HCT116 (cell line): ENCODE results near the gene FBXL4. TPM values are rescaled to one million over a fixed set of nuclear protein-coding genes. Genes with fewer than 3 reads are reported as not detected.

Experiments
- ATAC-seq: fragments of 200-7000 bp; cut with Tn5 transposase; 2 replicates; pipeline ENCODE4 v1.9.1; 2020; ENCODE audit warnings: mild to moderate bottlenecking, moderate library complexity
- BruUV-seq: library from RNA; stranded (reverse); fragments of 400-500 nt; replicated peaks from 2 replicates; lab custom pipeline; 2021; lab: Mats Ljungman, UMichigan
- CTCF ChIA-PET: fragments of 300-600 bp; sonication (Branson Sonifier 250); formaldehyde crosslinking; loops from one replicate; lab custom pipeline; 2021; ENCODE audit warnings: antibody characterized with exemption; lab: Charles Lee
- POLR2A ChIA-PET: fragments of 300-600, 350-600 bp; sonication (Branson Sonifier 250); formaldehyde crosslinking; loops from one replicate; lab custom pipeline; 2021; ENCODE audit warnings: antibody characterized with exemption; lab: Charles Lee
- RAD21 ChIA-PET, 2 experiments: fragments of 300-600 bp; sonication (Branson Sonifier 250); formaldehyde crosslinking; loops; one replicate each; lab custom pipeline; 2023; ENCODE audit warnings: low total read pairs in 2 of 2; ENCODE audit not compliant: uncharacterized antibody in 2 of 2, unreplicated experiment in 2 of 2, low non-redundant PET in 1 of 2; lab: Charles Lee
- DNase-seq: peaks from one replicate; pipeline ENCODE4 v3.0.0-alpha.2; 2010; ENCODE audit warnings: low read depth, low spot score
- H2AFZ ChIP-seq: fragments of 200-600 bp; shearing (Covaris generic), sonication (generic); 2 replicates; pipeline ENCODE4 v1.6.1; 2017; ENCODE audit warnings: low read depth, mixed run types, mixed read lengths, antibody characterized with exemption, low read length; ENCODE audit not compliant: poor library complexity, severe bottlenecking
- H3K27ac ChIP-seq: 2 replicates; pipeline ENCODE4 v1.5.1; 2012; ENCODE audit warnings: low read depth, low read length
- H3K27me3 ChIP-seq: fragments of 200-600 bp; sonication (generic); 2 replicates; pipeline ENCODE4 v1.6.1; 2016; ENCODE audit warnings: mixed run types, low read length, mixed read lengths; ENCODE audit not compliant: insufficient read depth
- H3K36me3 ChIP-seq, 2 experiments: fragments of 200-500 bp in 1 of 2; fragments of 200-600 bp in 1 of 2; sonication (Bioruptor generic) in 1 of 2; sonication (generic) in 1 of 2; 2 replicates each; pipeline versions ENCODE4 v1.5.1 to v1.6.1; 2014 to 2016; ENCODE audit warnings: low read length in 2 of 2, inconsistent platforms in 1 of 2, mixed read lengths in 1 of 2, mixed run types in 1 of 2; ENCODE audit not compliant: insufficient read depth in 2 of 2, control insufficient read depth in 1 of 2
- H3K4me1 ChIP-seq, 2 experiments: fragments of 200-600 bp in 1 of 2; sonication (generic) in 1 of 2; 2 replicates each; pipeline versions ENCODE4 v1.5.1 to v1.6.1; 2012 to 2017; ENCODE audit warnings: low read length in 2 of 2, inconsistent platforms in 1 of 2, mild to moderate bottlenecking in 1 of 2, mixed read lengths in 1 of 2, mixed run types in 1 of 2, moderate library complexity in 1 of 2; ENCODE audit not compliant: insufficient read depth in 2 of 2, control insufficient read depth in 1 of 2
- H3K4me2 ChIP-seq: fragments of 200-600 bp; sonication (generic); 2 replicates; pipeline ENCODE4 v1.6.1; 2017; ENCODE audit warnings: mixed run types, low read length, mixed read lengths
- H3K4me3 ChIP-seq, 2 experiments: fragments of 200-600 bp in 1 of 2; sonication (generic) in 1 of 2; replicated peaks in 1 of 2; 2 replicates each; pipeline ENCODE4 v1.5.1; 2011 to 2016; ENCODE audit warnings: low read length in 2 of 2, control low read depth in 1 of 2, low read depth in 1 of 2, mild to moderate bottlenecking in 1 of 2, mixed read lengths in 1 of 2, mixed run types in 1 of 2
- H3K79me2 ChIP-seq: fragments of 200-600 bp; sonication (generic); 2 replicates; pipeline ENCODE4 v1.6.1; 2017; ENCODE audit warnings: mild to moderate bottlenecking, mixed run types, low read length, moderate library complexity, mixed read lengths; ENCODE audit not compliant: insufficient read depth
- H3K9ac ChIP-seq: fragments of 200-600 bp; sonication (generic); 2 replicates; pipeline ENCODE4 v1.6.1; 2016; ENCODE audit warnings: low read length, mixed read lengths
- H3K9me2 ChIP-seq: fragments of 200-600 bp; sonication (generic), shearing (Covaris generic); 2 replicates; pipeline ENCODE4 v1.6.1; 2017; ENCODE audit warnings: mixed run types, mild to moderate bottlenecking, moderate library complexity; ENCODE audit not compliant: insufficient read depth
- H3K9me3 ChIP-seq, 2 experiments: fragments of 200-500 bp in 1 of 2; fragments of 200-600 bp in 1 of 2; sonication (Bioruptor generic) in 1 of 2; sonication (generic) in 1 of 2; 2 replicates each; pipeline ENCODE4 v1.6.1; 2014 to 2017; ENCODE audit warnings: low read length in 2 of 2, mixed read lengths in 2 of 2, inconsistent platforms in 1 of 2, low read depth in 1 of 2, mild to moderate bottlenecking in 1 of 2, mixed run types in 1 of 2, moderate library complexity in 1 of 2; ENCODE audit not compliant: control insufficient read depth in 1 of 2, insufficient read depth in 1 of 2
- H4K20me1 ChIP-seq: fragments of 200-600 bp; sonication (generic), shearing (Covaris generic); 2 replicates; pipeline ENCODE4 v1.6.1; 2017; ENCODE audit warnings: mixed run types, mild to moderate bottlenecking, moderate library complexity; ENCODE audit not compliant: insufficient read depth
- EGR1 ChIP-seq: IDR thresholded peaks from 2 replicates; pipeline ENCODE4 v1.6.1; 2012; ENCODE audit warnings: low read depth
- ELF1 ChIP-seq: IDR thresholded peaks from 2 replicates; pipeline ENCODE4 v1.6.1; 2012; ENCODE audit warnings: low read depth, borderline replicate concordance
- EZH2 ChIP-seq: fragments of 200-600 bp; sonication (generic); IDR thresholded peaks from 2 replicates; pipeline ENCODE4 v1.6.1; 2017; ENCODE audit warnings: antibody characterized with exemption, mixed run types
- POLR2A ChIP-seq: IDR thresholded peaks from 2 replicates; pipeline ENCODE4 v1.7.0; 2011; ENCODE audit warnings: borderline replicate concordance; ENCODE audit not compliant: insufficient read depth, insufficient read length; ENCODE audit errors: extremely low read depth
- SP1 ChIP-seq: IDR thresholded peaks from 2 replicates; pipeline ENCODE4 v1.6.1; 2012; ENCODE audit warnings: low read depth
- ZFX ChIP-seq: fragments of 450-650 bp; IDR thresholded peaks from 2 replicates; pipeline ENCODE4 v1.6.1; 2017
- intact Hi-C: fragments of 100-400 bp; cut with micrococcal nuclease; formaldehyde crosslinking; loops from 2 replicates; pipeline ENCODE4 v1.10.0; 2022
- total RNA-seq: library from RNA; stranded (reverse); gene quantifications from one replicate; pipeline ENCODE4 v1.2.1, GENCODE V29; 2021; ENCODE audit not compliant: unreplicated experiment
- TF ChIP-seq, protein P1 (sequence below): IDR thresholded peaks from 2 replicates; pipeline ENCODE4 v1.6.1; 2011; ENCODE audit warnings: mild to moderate bottlenecking, low read length, moderate library complexity; ENCODE audit not compliant: insufficient replicate concordance; ENCODE audit errors: extremely low read depth
- TF ChIP-seq, protein P2 (sequence below): IDR thresholded peaks from 2 replicates; pipeline ENCODE4 v1.6.1; 2012; ENCODE audit warnings: low read depth
- TF ChIP-seq, protein P3 (sequence below), 3 experiments: fragments of 200-600 bp in 1 of 3; sonication (generic) in 1 of 3; IDR thresholded peaks in 2 of 3; conservative IDR thresholded peaks in 1 of 3; 2 replicates each; pipeline ENCODE4 v1.5.1; 2012 to 2017; ENCODE audit warnings: low read depth in 2 of 3, low read length in 2 of 3, antibody characterized with exemption in 1 of 3, borderline replicate concordance in 1 of 3, control low read depth in 1 of 3, mild to moderate bottlenecking in 1 of 3, mixed read lengths in 1 of 3, mixed run types in 1 of 3, moderate library complexity in 1 of 3; ENCODE audit not compliant: insufficient read depth in 1 of 3

The FBXL4 gene
- total RNA-seq, 1 experiment from 2014 or later: 15.7 TPM

DNA sequence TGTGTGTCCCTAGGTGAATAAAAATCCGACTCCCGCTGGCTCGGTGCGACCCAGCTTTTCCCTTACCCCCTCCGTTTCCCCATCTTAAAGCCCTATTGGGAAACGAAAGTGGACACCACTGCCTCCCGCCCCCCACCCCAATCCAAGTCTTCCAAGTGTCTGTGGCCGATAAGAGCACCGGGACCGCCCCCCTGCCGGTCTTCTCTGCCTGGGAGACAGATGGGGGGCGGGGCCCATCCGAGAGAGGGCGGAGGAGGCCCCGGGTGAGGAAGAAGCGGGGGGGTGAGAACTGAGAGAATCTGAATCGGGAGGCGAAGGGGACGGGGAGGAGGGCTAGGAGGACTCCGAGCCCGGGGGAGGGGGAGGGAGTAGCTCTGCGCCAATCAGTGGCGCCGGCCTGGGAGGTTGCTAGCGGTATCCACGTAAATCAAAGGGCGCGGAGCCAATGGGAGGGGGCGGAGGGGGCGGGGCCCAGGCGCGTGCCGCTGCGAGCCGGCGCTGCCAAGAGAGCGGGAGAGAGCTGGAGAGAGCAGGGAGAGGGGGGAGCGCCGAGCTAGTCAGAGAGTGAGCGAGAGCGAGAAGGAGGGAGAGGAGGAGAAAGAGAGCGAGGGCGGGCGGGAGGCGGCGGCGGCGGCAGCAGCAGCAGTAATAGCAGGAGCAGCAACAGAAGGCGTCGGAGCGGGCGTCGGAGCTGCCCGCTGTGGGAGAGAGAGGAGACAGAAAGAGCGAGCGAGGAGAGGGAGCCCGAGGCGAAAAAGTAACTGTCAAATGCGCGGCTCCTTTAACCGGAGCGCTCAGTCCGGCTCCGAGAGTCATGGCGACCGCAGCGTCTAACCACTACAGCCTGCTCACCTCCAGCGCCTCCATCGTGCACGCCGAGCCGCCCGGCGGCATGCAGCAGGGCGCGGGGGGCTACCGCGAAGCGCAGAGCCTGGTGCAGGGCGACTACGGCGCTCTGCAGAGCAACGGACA is 113.4 kb downstream of the FBXL4 start, which contains the start of gene POU3F2 (continued):
- TF ChIP-seq, protein P1, sequence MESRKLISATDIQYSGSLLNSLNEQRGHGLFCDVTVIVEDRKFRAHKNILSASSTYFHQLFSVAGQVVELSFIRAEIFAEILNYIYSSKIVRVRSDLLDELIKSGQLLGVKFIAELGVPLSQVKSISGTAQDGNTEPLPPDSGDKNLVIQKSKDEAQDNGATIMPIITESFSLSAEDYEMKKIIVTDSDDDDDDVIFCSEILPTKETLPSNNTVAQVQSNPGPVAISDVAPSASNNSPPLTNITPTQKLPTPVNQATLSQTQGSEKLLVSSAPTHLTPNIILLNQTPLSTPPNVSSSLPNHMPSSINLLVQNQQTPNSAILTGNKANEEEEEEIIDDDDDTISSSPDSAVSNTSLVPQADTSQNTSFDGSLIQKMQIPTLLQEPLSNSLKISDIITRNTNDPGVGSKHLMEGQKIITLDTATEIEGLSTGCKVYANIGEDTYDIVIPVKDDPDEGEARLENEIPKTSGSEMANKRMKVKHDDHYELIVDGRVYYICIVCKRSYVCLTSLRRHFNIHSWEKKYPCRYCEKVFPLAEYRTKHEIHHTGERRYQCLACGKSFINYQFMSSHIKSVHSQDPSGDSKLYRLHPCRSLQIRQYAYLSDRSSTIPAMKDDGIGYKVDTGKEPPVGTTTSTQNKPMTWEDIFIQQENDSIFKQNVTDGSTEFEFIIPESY: no peak
- TF ChIP-seq ELF1: no peak
- TF ChIP-seq POLR2A: no peak
- no peak for TF ChIP-seq EGR1
- TF ChIP-seq EZH2: no peak

DNA sequence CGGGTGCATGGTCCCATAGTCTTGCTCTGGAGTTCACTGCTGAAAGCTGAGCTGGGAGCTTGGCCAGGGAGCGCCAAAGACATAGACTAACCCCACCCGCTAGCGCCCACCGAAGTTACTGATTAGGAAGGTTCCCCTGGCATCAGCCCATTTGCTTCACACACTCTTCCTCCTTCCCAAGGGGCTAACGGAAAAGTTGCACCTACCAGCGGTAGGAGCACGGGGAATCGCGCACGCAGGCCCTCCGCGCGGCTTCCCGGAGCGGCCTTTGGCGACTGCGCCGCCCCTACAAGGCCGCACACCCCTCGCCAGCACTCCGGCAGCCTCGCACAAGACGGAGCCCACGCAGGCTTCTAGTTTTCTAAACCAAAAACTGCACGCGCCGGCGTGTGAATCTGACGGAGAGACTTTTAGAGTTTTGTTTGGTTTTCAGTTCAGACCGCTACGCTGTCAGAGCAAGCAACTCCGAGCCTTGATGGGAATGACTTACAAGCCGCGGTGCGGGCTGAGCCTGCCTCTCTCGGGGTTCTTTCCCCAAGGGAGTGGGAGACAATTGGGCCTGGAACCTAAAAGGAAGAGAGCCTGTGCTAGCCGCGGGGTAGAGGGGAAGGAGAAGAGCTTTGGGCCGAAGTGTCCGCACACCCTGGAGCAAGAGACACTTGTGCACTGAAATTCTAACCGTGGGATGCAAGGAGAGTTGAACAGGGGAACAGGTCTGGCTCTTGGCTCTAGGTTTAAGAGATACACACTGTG is 114.3 kb downstream of the FBXL4 start:
- Histone ChIP-seq H4K20me1 (no peaks in the 10 kb centered on the region), H3K4me3 (no peak overlapping the region), H3K9me3 (no peaks in the 10 kb centered on the region), H3K4me1 (no peaks in the 10 kb centered on the region), H3K27ac (no peak overlapping the region), H2AFZ (no peak overlapping the region), H3K4me2 (no peak overlapping the region), H3K36me3 (no peaks in the 10 kb centered on the region), H3K9ac (no peak overlapping the region), H3K9me2 (no peaks in the 10 kb centered on the region), H3K27me3 (peaks cover 14% of the 10 kb centered on the region; the same call in 1 of the 2 replicates), H3K79me2 (no peaks in the 10 kb centered on the region)
- ChIA-PET POLR2A (no interaction called here), CTCF (no interaction called here), RAD21 (no interaction called here)
- BruUV-seq: no TSS peak
- DNase-seq: no peak
- intact Hi-C loops: no loop called here
- ATAC-seq: no peak
- TF ChIP-seq SP1: no peak
- no peak for TF ChIP-seq ZFX
- TF ChIP-seq, protein P2, sequence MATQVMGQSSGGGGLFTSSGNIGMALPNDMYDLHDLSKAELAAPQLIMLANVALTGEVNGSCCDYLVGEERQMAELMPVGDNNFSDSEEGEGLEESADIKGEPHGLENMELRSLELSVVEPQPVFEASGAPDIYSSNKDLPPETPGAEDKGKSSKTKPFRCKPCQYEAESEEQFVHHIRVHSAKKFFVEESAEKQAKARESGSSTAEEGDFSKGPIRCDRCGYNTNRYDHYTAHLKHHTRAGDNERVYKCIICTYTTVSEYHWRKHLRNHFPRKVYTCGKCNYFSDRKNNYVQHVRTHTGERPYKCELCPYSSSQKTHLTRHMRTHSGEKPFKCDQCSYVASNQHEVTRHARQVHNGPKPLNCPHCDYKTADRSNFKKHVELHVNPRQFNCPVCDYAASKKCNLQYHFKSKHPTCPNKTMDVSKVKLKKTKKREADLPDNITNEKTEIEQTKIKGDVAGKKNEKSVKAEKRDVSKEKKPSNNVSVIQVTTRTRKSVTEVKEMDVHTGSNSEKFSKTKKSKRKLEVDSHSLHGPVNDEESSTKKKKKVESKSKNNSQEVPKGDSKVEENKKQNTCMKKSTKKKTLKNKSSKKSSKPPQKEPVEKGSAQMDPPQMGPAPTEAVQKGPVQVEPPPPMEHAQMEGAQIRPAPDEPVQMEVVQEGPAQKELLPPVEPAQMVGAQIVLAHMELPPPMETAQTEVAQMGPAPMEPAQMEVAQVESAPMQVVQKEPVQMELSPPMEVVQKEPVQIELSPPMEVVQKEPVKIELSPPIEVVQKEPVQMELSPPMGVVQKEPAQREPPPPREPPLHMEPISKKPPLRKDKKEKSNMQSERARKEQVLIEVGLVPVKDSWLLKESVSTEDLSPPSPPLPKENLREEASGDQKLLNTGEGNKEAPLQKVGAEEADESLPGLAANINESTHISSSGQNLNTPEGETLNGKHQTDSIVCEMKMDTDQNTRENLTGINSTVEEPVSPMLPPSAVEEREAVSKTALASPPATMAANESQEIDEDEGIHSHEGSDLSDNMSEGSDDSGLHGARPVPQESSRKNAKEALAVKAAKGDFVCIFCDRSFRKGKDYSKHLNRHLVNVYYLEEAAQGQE: no peak
- TF ChIP-seq POLR2A: no peak
- TF ChIP-seq, protein P3, sequence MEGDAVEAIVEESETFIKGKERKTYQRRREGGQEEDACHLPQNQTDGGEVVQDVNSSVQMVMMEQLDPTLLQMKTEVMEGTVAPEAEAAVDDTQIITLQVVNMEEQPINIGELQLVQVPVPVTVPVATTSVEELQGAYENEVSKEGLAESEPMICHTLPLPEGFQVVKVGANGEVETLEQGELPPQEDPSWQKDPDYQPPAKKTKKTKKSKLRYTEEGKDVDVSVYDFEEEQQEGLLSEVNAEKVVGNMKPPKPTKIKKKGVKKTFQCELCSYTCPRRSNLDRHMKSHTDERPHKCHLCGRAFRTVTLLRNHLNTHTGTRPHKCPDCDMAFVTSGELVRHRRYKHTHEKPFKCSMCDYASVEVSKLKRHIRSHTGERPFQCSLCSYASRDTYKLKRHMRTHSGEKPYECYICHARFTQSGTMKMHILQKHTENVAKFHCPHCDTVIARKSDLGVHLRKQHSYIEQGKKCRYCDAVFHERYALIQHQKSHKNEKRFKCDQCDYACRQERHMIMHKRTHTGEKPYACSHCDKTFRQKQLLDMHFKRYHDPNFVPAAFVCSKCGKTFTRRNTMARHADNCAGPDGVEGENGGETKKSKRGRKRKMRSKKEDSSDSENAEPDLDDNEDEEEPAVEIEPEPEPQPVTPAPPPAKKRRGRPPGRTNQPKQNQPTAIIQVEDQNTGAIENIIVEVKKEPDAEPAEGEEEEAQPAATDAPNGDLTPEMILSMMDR (IDR thresholded peaks at IDR 0.05 in 2 of 3, conservative IDR thresholded peaks at IDR 0.05 in 1 of 3; ENCODE audit: borderline replicate concordance in 1 of 3, insufficient read depth in 1 of 3, low read depth in 2 of 3, low read length in 2 of 3): no peak
